Erythroblast (primary cell): Measurements from ENCODE around the gene FGD4.

ENCODE experiments used
- DNase-seq, 2 experiments: peaks; one replicate each; lab custom pipeline; 2025; lab: John Stamatoyannopoulos, UW
- GATA1 ChIP-seq: IDR thresholded peaks from 2 replicates; pipeline ENCODE4 v1.6.1; 2011; ENCODE audit warnings: low read depth, mild to moderate bottlenecking, control low read depth, low read length, moderate library complexity
- POLR2A ChIP-seq: IDR thresholded peaks from 2 replicates; pipeline ENCODE4 v1.6.1; 2011; ENCODE audit warnings: mild to moderate bottlenecking, low read length

The FGD4 gene

DNA sequence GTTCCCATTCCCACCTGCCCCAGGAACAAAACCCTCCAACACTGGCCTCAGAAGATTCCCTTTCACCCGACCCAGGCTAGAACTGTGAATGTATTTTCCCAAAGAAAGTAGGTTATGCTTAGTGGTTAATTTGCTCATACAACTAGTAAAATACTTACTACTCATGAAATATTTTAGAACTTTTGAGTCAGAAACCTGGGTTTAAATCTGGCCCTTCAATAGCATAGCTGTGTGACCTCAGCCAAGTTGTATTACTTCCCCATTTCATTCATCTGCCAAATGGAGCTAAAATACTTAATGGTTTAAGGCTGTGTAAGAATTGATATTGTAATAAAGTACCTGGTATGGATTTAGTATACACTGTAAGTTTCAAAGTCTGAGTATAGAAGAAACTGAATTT, 210.6 kb downstream of the FGD4 start:
- no peak for DNase-seq
- TF ChIP-seq GATA1 (no peak), POLR2A (no peak)

DNA sequence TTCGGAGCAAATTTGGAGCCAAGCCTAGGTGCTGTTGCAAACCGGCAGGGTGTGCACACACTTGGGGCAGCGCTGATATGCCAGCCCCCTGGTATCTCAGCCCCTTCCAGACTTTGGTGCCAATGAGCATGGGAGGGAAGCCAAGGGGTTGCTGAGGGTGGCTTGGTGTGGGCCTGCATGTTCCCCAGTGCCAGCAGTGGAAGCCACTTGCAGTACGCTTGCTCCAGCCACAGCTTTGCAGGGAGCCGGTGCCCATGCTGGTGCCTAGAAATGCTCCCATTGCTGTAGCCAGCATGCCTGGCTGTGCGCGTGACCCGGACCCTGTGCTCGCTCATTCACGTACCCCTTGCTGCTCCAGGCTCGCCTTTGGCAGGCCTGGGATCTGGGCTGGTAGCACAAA, 212.6 kb downstream of the FGD4 start:
- DNase-seq, result no peak

DNA sequence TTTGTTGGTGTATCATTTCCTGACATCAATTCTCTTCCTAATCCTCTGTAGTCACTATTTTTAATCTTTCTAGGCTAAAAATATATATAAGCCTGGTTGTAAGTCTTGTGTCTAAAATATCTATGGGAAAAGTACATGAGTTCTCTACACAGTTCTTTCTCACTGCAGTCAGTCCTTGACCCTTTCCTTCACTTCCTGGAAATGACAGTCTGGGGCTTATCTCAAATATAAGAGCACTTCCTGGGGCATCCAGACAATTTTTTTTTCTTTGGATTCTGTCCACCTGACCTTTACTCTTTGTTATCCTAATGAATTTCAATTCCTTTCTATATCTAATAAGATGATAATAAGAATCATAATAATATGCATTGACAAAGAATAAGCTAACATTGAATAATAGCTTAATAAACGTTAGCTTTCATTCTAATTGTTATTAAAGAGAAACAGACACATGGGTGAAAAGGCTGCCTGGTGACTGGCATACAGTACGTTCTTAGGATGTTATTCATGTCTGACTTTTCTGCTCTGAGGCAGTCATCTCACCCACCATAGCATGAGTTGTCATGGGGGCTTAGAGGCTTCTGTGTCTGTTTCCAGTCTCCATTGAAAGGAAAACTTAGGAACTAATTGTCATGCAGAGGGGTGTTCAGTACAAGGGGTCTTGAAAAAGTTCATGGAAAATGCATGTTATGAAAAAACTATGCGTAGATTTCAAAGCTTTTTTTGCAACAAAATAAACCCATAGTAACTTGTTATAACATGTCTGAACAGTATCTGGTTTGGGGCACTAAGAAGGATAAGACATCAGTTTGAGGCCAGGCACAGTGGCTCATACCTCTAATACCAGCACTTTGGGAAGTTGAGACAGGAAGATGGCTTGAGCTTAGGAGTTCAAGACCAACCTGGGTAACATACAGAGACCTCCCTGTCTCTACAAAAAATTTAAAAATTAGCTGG, 213.6 kb downstream of the FGD4 start:
- DNase-seq, result no peak
- no peak for TF ChIP-seq POLR2A
- no peak for TF ChIP-seq GATA1

More for the DNA sequence above, 212.6 kb downstream of the FGD4 start:
- no peak for TF ChIP-seq GATA1
- TF ChIP-seq POLR2A, result no peak

DNA sequence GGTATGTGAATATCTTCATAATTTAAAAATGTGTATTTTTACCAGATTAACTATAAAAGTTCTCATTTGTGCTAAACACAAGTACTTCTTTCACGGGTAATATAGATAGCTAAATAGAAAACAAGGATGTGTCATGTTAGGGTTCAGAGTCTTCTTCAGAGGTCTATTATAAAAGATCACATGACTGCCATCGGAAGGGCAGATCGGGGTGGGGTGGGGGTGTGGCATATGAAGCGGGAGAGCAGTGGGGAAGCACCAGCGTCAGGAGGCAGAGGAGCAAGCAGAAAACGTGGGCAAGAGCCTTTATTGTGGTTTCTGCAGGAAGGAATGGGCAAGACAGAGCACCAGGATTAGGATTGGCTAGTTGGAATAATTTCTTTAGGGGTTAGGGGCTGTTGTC, 216.1 kb downstream of the FGD4 start:
- TF ChIP-seq GATA1 (no peak), POLR2A (no peak)
- no peak for DNase-seq

DNA sequence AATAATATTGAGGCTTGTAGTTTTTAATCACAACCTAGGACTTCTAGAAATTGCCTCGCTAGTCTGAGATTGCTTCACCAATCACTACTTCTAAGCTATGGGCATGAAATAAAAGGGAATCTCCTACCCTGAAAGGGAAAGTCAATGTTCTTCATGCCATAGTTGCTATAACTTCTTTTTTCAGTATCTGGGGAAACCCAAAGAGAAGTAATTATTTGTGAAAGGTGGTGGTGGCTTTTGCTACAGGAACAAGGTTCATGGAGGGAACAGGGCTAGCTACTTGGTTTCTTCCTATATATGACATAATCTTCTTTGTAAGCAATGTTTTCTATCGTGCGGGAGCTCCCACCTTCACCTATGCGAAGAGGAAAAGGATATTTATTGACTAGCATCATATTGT, 218.2 kb downstream of the FGD4 start:
- TF ChIP-seq GATA1 (no peak), POLR2A (no peak)
- DNase-seq, result no peak

DNA sequence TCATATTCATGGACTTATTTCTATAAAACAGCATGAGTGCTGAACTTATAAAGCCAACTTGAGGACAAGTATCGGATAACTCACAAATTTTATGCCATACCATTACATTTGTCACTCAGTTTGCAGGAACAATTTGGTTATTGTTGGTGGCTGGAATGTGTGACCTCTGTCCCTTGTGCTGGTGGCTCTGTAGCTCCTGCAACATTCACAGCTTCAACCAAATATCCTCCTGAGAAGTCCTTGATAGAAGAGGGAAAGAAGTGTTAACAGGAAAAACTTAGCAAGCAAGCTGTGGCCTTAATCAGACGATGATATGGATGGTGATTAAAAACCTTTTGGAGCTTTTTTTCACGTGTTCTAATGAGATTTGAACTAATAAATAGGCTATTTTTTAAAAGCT, 218.8 kb downstream of the FGD4 start:
- TF ChIP-seq POLR2A (no peak), GATA1 (no peak)
- no peak for DNase-seq

DNA sequence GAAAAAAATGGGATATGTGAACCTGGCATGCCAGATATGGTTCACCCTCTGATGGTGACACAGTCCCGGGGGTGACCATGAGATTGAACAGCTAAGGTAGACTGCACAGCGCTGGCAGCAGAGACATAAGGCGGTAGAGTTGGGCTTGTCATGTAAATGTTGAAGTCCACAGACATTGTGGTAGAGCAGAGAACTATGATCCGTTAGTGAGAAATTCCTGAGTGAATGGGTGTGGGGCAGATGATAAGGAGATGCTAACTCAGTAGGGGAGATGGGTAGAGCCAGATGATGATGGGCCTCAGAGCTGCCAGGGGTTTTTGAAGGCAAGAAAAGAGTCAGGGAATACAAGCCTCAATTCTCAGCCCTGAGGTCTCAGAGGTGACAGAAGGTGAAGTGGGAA, 228.6 kb downstream of the FGD4 start:
- DNase-seq, result no peak
- TF ChIP-seq POLR2A (no peak), GATA1 (no peak)

DNA sequence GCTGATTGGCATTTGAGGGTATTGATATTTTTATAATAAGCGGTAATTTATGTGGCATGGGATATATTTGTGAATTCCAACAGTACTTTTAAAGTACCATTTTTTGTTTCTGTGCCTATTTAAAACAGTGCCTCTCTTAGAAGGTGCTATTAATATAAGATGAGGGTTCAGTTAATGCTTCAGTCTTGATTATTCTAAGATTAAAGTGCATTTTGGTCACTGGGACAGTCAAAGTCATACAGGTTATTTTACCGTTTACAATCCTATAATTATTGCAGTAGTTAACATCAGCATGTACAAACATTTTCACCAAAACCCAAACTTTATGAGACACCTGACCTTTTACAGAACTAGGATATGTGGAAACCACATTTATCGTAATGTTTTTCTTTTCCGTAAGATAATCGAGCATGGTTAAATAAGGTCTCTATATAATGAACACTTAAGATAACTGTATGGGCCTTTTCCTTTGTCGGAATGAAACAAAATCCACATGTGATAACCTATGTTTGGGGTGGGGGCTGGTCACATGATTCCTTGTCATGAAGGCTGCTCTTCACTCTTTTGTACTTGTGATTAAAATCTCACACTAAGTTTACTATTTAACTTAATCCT, 242.0 kb downstream of the FGD4 start:
- TF ChIP-seq GATA1, result no peak
- no peak for TF ChIP-seq POLR2A
- DNase-seq, result no peak

DNA sequence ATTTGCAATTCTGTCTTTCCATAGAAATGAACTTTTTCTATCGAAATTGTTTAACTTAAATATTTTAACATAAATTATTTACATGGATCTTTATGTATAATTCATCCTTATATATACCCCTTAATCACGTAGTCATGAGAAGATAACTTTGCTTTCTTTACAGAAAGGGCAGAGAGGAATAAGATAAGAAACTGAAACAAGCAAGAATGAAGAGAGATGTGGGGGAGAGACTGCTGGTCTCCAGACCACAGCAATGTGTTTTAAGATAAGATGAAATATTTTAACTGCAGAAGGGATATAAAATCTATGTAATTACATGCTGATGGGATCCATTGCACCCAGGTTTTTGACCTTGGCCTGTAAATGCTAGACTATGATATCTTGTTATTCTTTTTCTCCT, 245.1 kb downstream of the FGD4 start:
- DNase-seq, result peak in 1 of 2 experiments; percentile 59
- TF ChIP-seq GATA1 (no peak), POLR2A (no peak)

DNA sequence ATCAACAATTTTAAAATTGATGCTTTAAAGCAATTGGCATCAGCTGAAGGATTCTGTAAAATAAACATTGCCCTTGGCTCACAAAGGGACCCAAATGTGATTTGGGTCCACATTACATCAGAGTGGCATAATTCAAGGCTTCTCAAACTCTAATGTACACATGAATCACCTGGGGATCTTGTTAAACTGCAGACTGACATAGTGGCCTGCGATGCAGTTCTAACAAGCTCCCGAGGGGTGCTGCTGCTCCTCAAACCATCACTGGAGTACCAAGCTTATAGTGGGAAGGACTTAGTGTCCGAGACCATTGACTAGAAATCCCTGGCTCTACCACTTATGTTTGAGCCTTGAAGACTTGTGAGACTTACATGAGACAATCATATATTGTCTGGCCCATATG, 247.9 kb downstream of the FGD4 start:
- DNase-seq, result no peak
- TF ChIP-seq POLR2A, result no peak
- no peak for TF ChIP-seq GATA1

DNA sequence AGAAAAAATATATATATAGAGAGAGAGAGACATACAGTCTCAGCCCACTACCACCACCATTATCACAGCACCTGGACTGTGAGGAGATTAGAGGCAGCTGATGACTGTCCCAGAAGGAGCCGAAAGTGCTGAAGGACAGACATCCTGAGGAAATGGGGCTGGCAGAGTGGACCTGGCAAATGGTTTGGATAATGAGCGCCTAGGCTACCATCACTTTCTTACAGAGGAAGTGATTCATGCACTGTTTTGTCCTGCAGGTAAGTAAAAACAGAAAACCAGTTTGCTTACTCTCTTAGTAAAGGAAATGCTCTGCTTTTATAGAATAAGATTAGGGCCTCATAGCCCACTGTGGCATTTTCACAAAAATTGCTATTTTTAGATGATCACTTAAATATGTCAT, 251.2 kb downstream of the FGD4 start:
- DNase-seq, result no peak
- TF ChIP-seq POLR2A, result no peak

DNA sequence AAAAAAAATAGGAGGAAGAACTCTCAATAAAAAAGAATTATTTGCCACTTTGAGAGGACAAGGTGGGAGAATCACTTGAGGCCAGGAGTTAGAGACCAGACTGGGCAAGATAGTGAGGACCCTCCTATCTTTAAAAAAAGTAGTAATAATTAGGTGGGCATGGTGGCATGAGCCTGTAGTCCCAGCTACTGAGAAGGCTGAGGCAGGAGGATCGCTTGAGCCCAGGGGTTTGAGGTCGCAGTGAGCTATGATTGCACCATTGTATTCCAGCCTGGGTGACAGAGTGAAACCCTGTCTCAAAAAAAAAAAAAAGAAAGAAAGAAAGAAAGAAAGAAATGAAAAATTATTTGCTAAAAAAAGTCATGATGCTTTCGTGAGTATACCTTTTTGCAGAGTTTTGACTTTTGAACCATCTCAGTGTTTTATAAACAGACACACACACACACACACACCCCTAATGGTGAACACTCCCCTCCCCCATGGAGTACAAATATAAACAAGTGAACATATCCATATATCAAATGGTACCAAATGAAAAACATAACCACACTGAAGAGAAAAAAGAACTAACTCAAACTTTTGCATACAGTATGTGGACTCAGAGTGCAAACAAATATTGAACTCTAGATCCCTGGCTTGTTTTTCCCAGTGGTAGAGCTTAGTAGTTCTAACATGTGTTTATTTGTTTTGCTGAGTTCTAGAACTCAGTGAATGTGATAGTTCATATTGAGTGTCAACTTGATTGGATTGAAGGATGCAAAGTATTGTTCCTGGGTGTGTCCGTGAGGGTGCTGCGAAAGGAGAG, 252.0 kb downstream of the FGD4 start:
- TF ChIP-seq GATA1, result no peak
- no peak for DNase-seq

DNA sequence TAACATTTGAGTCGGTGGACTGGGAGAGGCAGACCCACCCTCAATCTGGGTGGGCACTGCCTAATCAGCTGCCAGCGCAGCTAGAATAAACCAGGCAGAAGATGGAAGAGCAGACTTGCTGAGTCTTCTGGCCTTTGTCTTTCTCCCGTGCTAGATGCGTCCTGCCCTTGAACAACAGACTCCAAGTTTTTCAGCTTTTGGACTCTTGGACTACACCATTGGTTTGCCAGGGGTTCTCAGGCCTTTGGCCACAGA, 252.5 kb downstream of the FGD4 start:
- DNase-seq, result no peak
- TF ChIP-seq GATA1 (no peak), POLR2A (no peak)

DNA sequence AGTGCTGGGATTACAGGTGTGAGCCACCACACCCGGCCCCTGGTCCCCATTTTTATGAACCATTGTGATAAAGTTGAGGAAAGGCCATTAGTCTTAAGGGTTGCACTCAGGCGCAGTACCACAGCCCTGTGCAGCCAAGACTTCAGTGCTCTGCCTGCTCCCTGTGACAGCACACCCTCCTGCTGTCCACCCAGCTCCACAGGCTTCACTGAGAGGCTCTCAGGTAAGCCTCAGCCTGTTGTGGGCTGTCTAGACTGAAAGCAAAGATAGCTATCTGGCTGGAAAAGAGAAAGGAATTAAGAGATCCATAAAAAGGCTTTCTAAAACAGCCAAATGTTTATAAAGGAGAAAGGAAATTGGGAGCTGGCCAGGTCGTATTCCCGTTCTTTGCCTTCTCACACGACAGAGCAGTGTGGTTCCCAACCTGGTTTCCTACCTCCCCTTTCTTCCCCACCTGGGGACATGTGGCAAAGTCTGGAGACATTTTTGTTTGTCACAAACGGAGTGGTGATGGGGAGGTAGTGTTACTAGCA, 260.6 kb downstream of the FGD4 start:
- no peak for TF ChIP-seq GATA1
- TF ChIP-seq POLR2A, result no peak
- no peak for DNase-seq

DNA sequence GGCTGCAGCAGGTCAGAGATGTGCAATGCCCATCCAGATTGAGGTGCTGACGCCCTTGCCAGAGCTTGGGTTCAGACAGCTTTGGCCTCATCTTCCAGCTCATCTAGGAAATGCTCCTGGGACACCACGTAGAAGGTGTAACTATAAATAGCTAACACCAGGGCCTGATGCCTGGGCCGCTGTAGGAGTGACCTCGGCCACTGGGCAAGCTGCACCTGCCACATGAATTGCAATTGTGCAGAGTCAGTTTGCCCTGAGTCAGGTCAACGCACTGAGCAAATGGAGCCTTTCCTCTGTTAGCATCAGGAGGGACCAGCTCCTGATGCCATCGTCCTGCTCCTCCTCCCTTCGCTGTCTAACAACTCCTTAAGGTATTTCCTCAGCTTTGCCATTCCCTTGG, 262.3 kb downstream of the FGD4 start:
- DNase-seq, result no peak
- TF ChIP-seq POLR2A (no peak), GATA1 (no peak)
